Measurements from ENCODE around the gene UGT1A10. TPM values are rescaled to one million over a fixed set of nuclear protein-coding genes. Genes with fewer than 3 reads are reported as not detected.

UGT1A10 gene
- total RNA-seq, 1 donor from 2014 or later = not detected

- intact Hi-C loops (cut with micrococcal nuclease) = no loop called here
These were observed 133.0 kb downstream of the UGT1A10 start for GRCh38 chr2:233769260-233769659.

- intact Hi-C loops (cut with micrococcal nuclease) = no loop called here
These were observed 135.9 kb downstream of the UGT1A10 start for GRCh38 chr2:233772153-233772552.

- intact Hi-C loops (cut with micrococcal nuclease) = no loop called here
These were observed 136.3 kb downstream of the UGT1A10 start for GRCh38 chr2:233772583-233772982.

GRCh38 chr2:233773854-233774253, 137.6 kb downstream of the UGT1A10 start:
- intact Hi-C loops (cut with micrococcal nuclease) = no loop called here

GRCh38 chr2:233775414-233775813, 139.2 kb downstream of the UGT1A10 start:
- intact Hi-C loops (cut with micrococcal nuclease) = no loop called here

- intact Hi-C loops (cut with micrococcal nuclease) = no loop called here
These were observed 141.8 kb downstream of the UGT1A10 start, which contains the start of gene MROH2A for GRCh38 chr2:233778030-233778429. Gene MROH2A, plus strand, starts transcription at chr2:233778330. Its CDS starts 1,029 bp downstream, at chr2:233779359.

GRCh38 chr2:233779722-233780121, 143.5 kb downstream of the UGT1A10 start:
- intact Hi-C loops (cut with micrococcal nuclease) = no loop called here

GRCh38 chr2:233780771-233781170, 144.5 kb downstream of the UGT1A10 start:
- intact Hi-C loops (cut with micrococcal nuclease) = no loop called here

- intact Hi-C loops (cut with micrococcal nuclease) = no loop called here
These were observed 153.3 kb downstream of the UGT1A10 start for GRCh38 chr2:233789554-233789953.

- intact Hi-C loops (cut with micrococcal nuclease) = no loop called here
These were observed 155.1 kb downstream of the UGT1A10 start for GRCh38 chr2:233791151-233791882.

GRCh38 chr2:233791883-233792329, 155.7 kb downstream of the UGT1A10 start:
- intact Hi-C loops (cut with micrococcal nuclease) = no loop called here

GRCh38 chr2:233792720-233793119, 156.5 kb downstream of the UGT1A10 start:
- intact Hi-C loops (cut with micrococcal nuclease) = no loop called here

- intact Hi-C loops (cut with micrococcal nuclease) = no loop called here
These were observed 157.3 kb downstream of the UGT1A10 start for GRCh38 chr2:233793465-233794127.

GRCh38 chr2:233794128-233794658, 157.9 kb downstream of the UGT1A10 start:
- intact Hi-C loops (cut with micrococcal nuclease) = no loop called here

- intact Hi-C loops (cut with micrococcal nuclease) = no loop called here
These were observed 159.5 kb downstream of the UGT1A10 start for GRCh38 chr2:233795735-233796171.

- intact Hi-C loops (cut with micrococcal nuclease) = no loop called here
These were observed 160.0 kb downstream of the UGT1A10 start for GRCh38 chr2:233796254-233796653.

GRCh38 chr2:233798335-233799086, 162.3 kb downstream of the UGT1A10 start:
- intact Hi-C loops (cut with micrococcal nuclease) = no loop called here

GRCh38 chr2:233799087-233799665, 162.9 kb downstream of the UGT1A10 start:
- intact Hi-C loops (cut with micrococcal nuclease) = no loop called here

- intact Hi-C loops (cut with micrococcal nuclease) = no loop called here
These were observed 163.5 kb downstream of the UGT1A10 start for GRCh38 chr2:233799716-233800115.

- intact Hi-C loops (cut with micrococcal nuclease) = no loop called here
These were observed 164.0 kb downstream of the UGT1A10 start for GRCh38 chr2:233800208-233800607.

Data from T-helper 2 cell treated with Interferon-gamma antibody and Interleukin-4, amounts not matched to agents 100 ng/mL and 5 ng/mL, for 36 hours (primary cell).